IMR-90 (cell line): ENCODE data around the gene CSKMT. TPM values are rescaled to one million over a fixed set of nuclear protein-coding genes. Genes with fewer than 3 reads are reported as not detected.
A peak's percentile ranks its signal among the peaks of the same experiment; 100 is the strongest.

Experiments used
- ATAC-seq: fragments of 200-7000 bp; cut with Tn5 transposase; 2 replicates; pipeline ENCODE4 v1.9.1; 2020; ENCODE audit warnings: low read depth, mild to moderate bottlenecking, moderate library complexity
- BruUV-seq: library from RNA; stranded (reverse); fragments of 400-500 nt; replicated peaks from 2 replicates; lab custom pipeline; 2021; lab: Mats Ljungman, UMichigan
- CTCF ChIA-PET: fragments of 300-600 bp; formaldehyde crosslinking; extraction: SDS; loops from one replicate; lab custom pipeline; 2021; ENCODE audit warnings: antibody characterized with exemption; lab: Yijun Ruan, JAX
- POLR2A ChIA-PET: fragments of 300-600 bp; sonication (Branson Sonifier 250); formaldehyde crosslinking; loops from one replicate; lab custom pipeline; 2022; ENCODE audit warnings: antibody characterized with exemption; ENCODE audit not compliant: unreplicated experiment; lab: Charles Lee
- DNase-seq: peaks from one replicate; pipeline ENCODE4 v3.0.0; 2013
- H2AFZ ChIP-seq: replicated peaks from 2 replicates; pipeline ENCODE3; 2013; ENCODE audit warnings: low read length, mild to moderate bottlenecking; ENCODE audit not compliant: poor library complexity
- H2AK5ac ChIP-seq: 2 replicates; pipeline ENCODE4 v1.6.1; 2013; ENCODE audit warnings: low read depth, low read length, inconsistent platforms
- H2AK9ac ChIP-seq: replicated peaks from 2 replicates; pipeline ENCODE3; 2013; ENCODE audit warnings: mild to moderate bottlenecking, low read depth, low read length, moderate library complexity; ENCODE audit not compliant: poor library complexity
- H2BK120ac ChIP-seq: 2 replicates; pipeline ENCODE4 v1.6.1; 2013; ENCODE audit warnings: low read depth, low read length, inconsistent platforms
- H2BK15ac ChIP-seq: 3 replicates; pipeline ENCODE4 v1.6.1; 2013; ENCODE audit warnings: low read depth, low read length, inconsistent platforms
- H2BK20ac ChIP-seq: 2 replicates; pipeline ENCODE4 v1.6.1; 2013; ENCODE audit warnings: low read depth, mild to moderate bottlenecking, inconsistent platforms, low read length, moderate library complexity
- H2BK5ac ChIP-seq: 2 replicates; pipeline ENCODE4 v1.6.1; 2013; ENCODE audit warnings: mild to moderate bottlenecking, low read depth, low read length, inconsistent platforms; ENCODE audit not compliant: poor library complexity, severe bottlenecking
- H3K14ac ChIP-seq: replicated peaks from 2 replicates; pipeline ENCODE4 v1.6.1; 2013; ENCODE audit warnings: low read depth, low read length, inconsistent platforms
- H3K18ac ChIP-seq: 2 replicates; pipeline ENCODE4 v1.6.1; 2013; ENCODE audit warnings: low read depth, low read length, control low read depth
- H3K23ac ChIP-seq: 2 replicates; pipeline ENCODE4 v1.6.1; 2013; ENCODE audit warnings: low read depth, low read length, inconsistent platforms
- H3K27ac ChIP-seq: 2 replicates; pipeline ENCODE4 v1.5.1; 2013; ENCODE audit warnings: mild to moderate bottlenecking, control low read depth, low read length; ENCODE audit not compliant: insufficient read depth
- H3K27me3 ChIP-seq: 2 replicates; pipeline ENCODE4 v1.6.1; 2013; ENCODE audit warnings: low read length; ENCODE audit not compliant: control insufficient read depth, insufficient read depth
- H3K36me3 ChIP-seq: 2 replicates; pipeline ENCODE4 v1.6.1; 2013; ENCODE audit warnings: low read length, mixed read lengths; ENCODE audit not compliant: control insufficient read depth, insufficient read depth
- H3K4ac ChIP-seq: 2 replicates; pipeline ENCODE4 v1.6.1; 2013; ENCODE audit warnings: low read depth, low read length, inconsistent platforms
- H3K4me1 ChIP-seq: 2 replicates; pipeline ENCODE4 v1.6.1; 2013; ENCODE audit warnings: low read length, mixed read lengths; ENCODE audit not compliant: control insufficient read depth, insufficient read depth
- H3K4me2 ChIP-seq: 2 replicates; pipeline ENCODE4 v1.6.1; 2013; ENCODE audit warnings: low read depth, mild to moderate bottlenecking, control low read depth, low read length, moderate library complexity
- H3K4me3 ChIP-seq: 2 replicates; pipeline ENCODE4 v1.5.1; 2013; ENCODE audit warnings: low read depth, mild to moderate bottlenecking, control low read depth, low read length, moderate library complexity; ENCODE audit not compliant: insufficient read depth
- H3K56ac ChIP-seq: 2 replicates; pipeline ENCODE4 v1.6.1; 2013; ENCODE audit warnings: low read length, inconsistent platforms; ENCODE audit not compliant: insufficient read depth; ENCODE audit errors: extremely low read depth
- H3K79me1 ChIP-seq, 2 experiments: 2 replicates each; pipeline ENCODE4 v1.6.1; 2013; ENCODE audit warnings: low read length in 2 of 2, inconsistent platforms in 1 of 2, low read depth in 1 of 2
- H3K9ac ChIP-seq: 2 replicates; pipeline ENCODE4 v1.6.1; 2013; ENCODE audit warnings: low read depth, low read length, control low read depth
- H3K9me1 ChIP-seq: 2 replicates; pipeline ENCODE4 v1.6.1; 2013; ENCODE audit warnings: low read length, inconsistent platforms; ENCODE audit not compliant: insufficient read depth
- H3K9me3 ChIP-seq: 2 replicates; pipeline ENCODE4 v1.6.1; 2013; ENCODE audit warnings: low read length; ENCODE audit not compliant: control insufficient read depth, insufficient read depth
- H4K20me1 ChIP-seq: 2 replicates; pipeline ENCODE4 v1.6.1; 2013; ENCODE audit warnings: low read length, inconsistent platforms; ENCODE audit not compliant: insufficient read depth
- H4K5ac ChIP-seq: 2 replicates; pipeline ENCODE4 v1.6.1; 2013; ENCODE audit warnings: mild to moderate bottlenecking, low read depth, low read length, control low read depth
- H4K8ac ChIP-seq, 2 experiments: 2 replicates each; pipeline ENCODE4 v1.6.1; 2013; ENCODE audit warnings: low read depth in 2 of 2, low read length in 2 of 2, control low read depth in 1 of 2, inconsistent platforms in 1 of 2
- H4K91ac ChIP-seq: 2 replicates; pipeline ENCODE4 v1.6.1; 2013; ENCODE audit warnings: low read depth, low read length, inconsistent platforms; ENCODE audit not compliant: insufficient read depth
- BHLHE40 ChIP-seq: fragments of 150-350 bp; IDR thresholded peaks from 2 replicates; pipeline ENCODE4 v1.6.1; 2016; ENCODE audit warnings: mild to moderate bottlenecking, low read depth, low read length
- FOS ChIP-seq: fragments of 150-350 bp; IDR thresholded peaks from 2 replicates; pipeline ENCODE4 v1.6.1; 2016; ENCODE audit warnings: low read depth, low read length
- MAFK ChIP-seq: IDR thresholded peaks from 2 replicates; pipeline ENCODE4 v1.6.1; 2012; ENCODE audit warnings: low read depth, low read length, improper control_type of control experiment
- MXI1 ChIP-seq: IDR thresholded peaks from 2 replicates; pipeline ENCODE4 v1.6.1; 2012; ENCODE audit warnings: low read depth, mild to moderate bottlenecking, low read length, moderate library complexity, borderline replicate concordance
- NFE2L2 ChIP-seq: fragments of 150-350 bp; IDR thresholded peaks from 2 replicates; pipeline ENCODE4 v1.6.1; 2016; ENCODE audit warnings: low read depth, mild to moderate bottlenecking, low read length
- RAD21 ChIP-seq: IDR thresholded peaks from 2 replicates; pipeline ENCODE4 v1.6.1; 2012; ENCODE audit warnings: low read length, improper control_type of control experiment
- RCOR1 ChIP-seq: IDR thresholded peaks from 2 replicates; pipeline ENCODE4 v1.6.1; 2012; ENCODE audit warnings: mild to moderate bottlenecking, low read length, improper control_type of control experiment; ENCODE audit not compliant: insufficient replicate concordance
- RFX5 ChIP-seq: IDR thresholded peaks from 2 replicates; pipeline ENCODE4 v1.8.0; 2012; ENCODE audit warnings: low read depth, mild to moderate bottlenecking, low read length, moderate library complexity
- USF2 ChIP-seq: fragments of 150-350 bp; IDR thresholded peaks from 2 replicates; pipeline ENCODE4 v1.6.1; 2017; ENCODE audit warnings: mild to moderate bottlenecking, antibody characterized with exemption, low read length, low read depth
- WGBS, 2 experiments: methylation state at CpG; one replicate each; pipeline versions ENCODE4 v1.1.5 to v1.1.7; 2013; ENCODE audit warnings: missing lambda C conversion rate in 2 of 2; ENCODE audit not compliant: insufficient read length in 1 of 2; ENCODE audit errors: extremely low coverage in 2 of 2; 5-methylcytosine and 5-hydroxymethylcytosine counted together
- dilution Hi-C: fragments of 300-500 bp; cut with HindIII; formaldehyde crosslinking; loops from one replicate; pipeline ENCODE4 v1.14.3; 2018; ENCODE audit warnings: low sequenced_read_pairs; ENCODE audit not compliant: unreplicated experiment
- in situ Hi-C: fragments of 300-500 bp; cut with MboI; formaldehyde crosslinking; loops from 3 replicates; pipeline ENCODE4 v1.14.3; 2019; ENCODE audit warnings: low sequenced_read_pairs, inconsistent platforms, mixed read lengths
- intact Hi-C: fragments of 100-400 bp; cut with micrococcal nuclease; formaldehyde crosslinking; loops from 2 replicates; pipeline ENCODE4 v1.10.0; 2022
- polyA plus RNA-seq, 3 experiments: library from polyadenylated mRNA; depleted of rRNA; stranded (reverse); fragments of >200 nt; gene quantifications; 2 replicates each; pipeline ENCODE4 v1.2.3, GENCODE V29; 2012; ENCODE audit warnings: low replicate concordance in 1 of 3
- total RNA-seq: library from RNA; depleted of rRNA; stranded (reverse); fragments of >200 nt; gene quantifications from 2 replicates; pipeline ENCODE4 v1.2.3, GENCODE V29; 2012
- TF ChIP-seq, protein P1 (sequence below): fragments of 150-350 bp; IDR thresholded peaks from 2 replicates; pipeline ENCODE4 v1.6.1; 2016; ENCODE audit warnings: low read depth, mild to moderate bottlenecking, low read length, moderate library complexity, borderline replicate concordance

CSKMT gene
- total and polyA plus RNA-seq, 2 of the 4 experiments (the other 2 are of a cell fraction), result 5.3 to 7.9 TPM

- TF ChIP-seq USF2 (no peak), RAD21 (no peak), MAFK (no peak), FOS (no peak), MXI1 (no peak), RFX5 (no peak), BHLHE40 (no peak), NFE2L2 (no peak), RCOR1 (no peak)
- TF ChIP-seq, protein P1, sequence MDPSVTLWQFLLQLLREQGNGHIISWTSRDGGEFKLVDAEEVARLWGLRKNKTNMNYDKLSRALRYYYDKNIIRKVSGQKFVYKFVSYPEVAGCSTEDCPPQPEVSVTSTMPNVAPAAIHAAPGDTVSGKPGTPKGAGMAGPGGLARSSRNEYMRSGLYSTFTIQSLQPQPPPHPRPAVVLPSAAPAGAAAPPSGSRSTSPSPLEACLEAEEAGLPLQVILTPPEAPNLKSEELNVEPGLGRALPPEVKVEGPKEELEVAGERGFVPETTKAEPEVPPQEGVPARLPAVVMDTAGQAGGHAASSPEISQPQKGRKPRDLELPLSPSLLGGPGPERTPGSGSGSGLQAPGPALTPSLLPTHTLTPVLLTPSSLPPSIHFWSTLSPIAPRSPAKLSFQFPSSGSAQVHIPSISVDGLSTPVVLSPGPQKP, result no peak
- Histone ChIP-seq H4K91ac (no peak overlapping the region), H3K4ac (no peak overlapping the region), H2BK5ac (no peak overlapping the region), H2AK9ac (no peak overlapping the region), H4K5ac (no peak overlapping the region), H2BK120ac (no peak overlapping the region), H3K18ac (no peak overlapping the region), H3K27me3 (no peaks in the 10 kb centered on the region), H3K14ac (no peak overlapping the region), H2AFZ (no peak overlapping the region), H3K4me3 (0 out of 2 replicates have a peak overlapping the region, but pooled peaks have one; percentile 13), H2AK5ac (no peak overlapping the region), H3K36me3 (peaks cover 19% of the 10 kb centered on the region), H3K27ac (no peak overlapping the region), H3K9me3 (no peaks in the 10 kb centered on the region), H3K4me1 (peaks cover 10% of the 10 kb centered on the region), H3K56ac (no peak overlapping the region), H4K8ac (no peak overlapping the region), H2BK15ac (no peak overlapping the region), H3K79me1 (peaks cover 13 to 35% of the 10 kb centered on the region in 2 experiments; a peak in 3 of 4 replicates), H4K20me1 (no peaks in the 10 kb centered on the region), H2BK20ac (no peak overlapping the region), H3K9me1 (peaks cover 4% of the 10 kb centered on the region; the same call in 1 of the 2 replicates), H3K9ac (no peak overlapping the region; the same call in 1 of the 2 replicates), H3K4me2 (peak overlapping the region; percentile 99), H3K23ac (no peak overlapping the region)
- CTCF ChIA-PET, result no interaction called here
- no peak for ATAC-seq
- POLR2A ChIA-PET, result no interaction called here
- dilution Hi-C loops (no loop called here), intact Hi-C loops (no loop called here), in situ Hi-C loops (no loop called here)
- no peak for DNase-seq
- BruUV-seq, result no TSS peak
- 88% methylated on average over 6 of the region's 15 CpGs; no CpG with 5 or more reads in 1 of the 2 experiments for WGBS, 2 experiments
These were observed 12.6 kb downstream of the CSKMT start for GRCh38 chr11:62677714-62678113.
